Measurements from ENCODE around the gene GALNT17. TPM values are rescaled to one million over a fixed set of nuclear protein-coding genes. Genes with fewer than 3 reads are reported as not detected.

Gene GALNT17
- total RNA-seq = 1 to 10 TPM in 1 of 2 donors, under 1 TPM in 1; 0.35 to 2.4 TPM
- long read RNA-seq, partial matches to known transcripts = 1 of 1 reads
- long read RNA-seq, other reads (novel, unspliced or antisense) = 0 of 1 reads

DNA sequence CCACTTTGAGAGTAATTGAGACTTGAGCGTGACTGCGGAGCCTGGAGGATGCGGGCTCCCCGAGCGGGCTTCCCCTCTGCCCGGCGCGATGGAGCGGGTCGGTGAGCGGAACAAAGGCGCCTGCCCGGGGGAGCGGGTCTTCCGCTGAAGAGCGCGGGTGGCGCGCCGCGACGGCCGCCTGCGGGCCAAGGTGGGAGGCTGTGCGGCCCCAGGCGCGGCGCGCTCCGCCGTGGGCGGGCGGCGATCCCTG, at the start of gene GALNT17:
Gene GALNT17, plus strand, starts transcription at position 18 of the 250 bp plus-strand sequence.
- DNase-seq (no peak), ATAC-seq (no peak)
- intact Hi-C loops (cut with DNase I) = no loop called here

- DNase-seq = no peak
- intact Hi-C loops (cut with DNase I) = no loop called here
- no peak for ATAC-seq
Observed at GRCh38 chr7:71095266-71095860, 36.6 kb upstream of the GALNT17 start.

DNA sequence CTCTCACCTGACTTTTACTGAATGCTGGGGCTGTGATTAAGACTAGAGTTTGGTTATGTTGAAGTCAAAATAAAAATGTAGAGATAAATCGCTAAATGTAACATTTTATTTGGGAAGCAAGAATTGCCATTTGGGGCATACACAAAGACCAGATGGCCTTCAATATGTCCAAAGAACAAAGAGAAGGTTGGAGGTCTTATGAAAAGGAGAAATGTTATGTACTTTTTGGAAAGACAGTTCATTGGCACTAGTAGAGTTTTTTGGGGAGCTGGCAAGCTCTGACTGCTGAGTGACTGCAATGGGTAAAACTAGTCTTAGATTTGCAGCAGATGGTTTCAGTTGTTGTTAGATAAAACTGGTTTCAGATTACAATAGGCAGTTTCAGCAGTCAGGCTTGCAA, 35.6 kb upstream of the GALNT17 start:
- ATAC-seq (no peak), DNase-seq (no peak)
- intact Hi-C loops (cut with DNase I) = no loop called here

DNA sequence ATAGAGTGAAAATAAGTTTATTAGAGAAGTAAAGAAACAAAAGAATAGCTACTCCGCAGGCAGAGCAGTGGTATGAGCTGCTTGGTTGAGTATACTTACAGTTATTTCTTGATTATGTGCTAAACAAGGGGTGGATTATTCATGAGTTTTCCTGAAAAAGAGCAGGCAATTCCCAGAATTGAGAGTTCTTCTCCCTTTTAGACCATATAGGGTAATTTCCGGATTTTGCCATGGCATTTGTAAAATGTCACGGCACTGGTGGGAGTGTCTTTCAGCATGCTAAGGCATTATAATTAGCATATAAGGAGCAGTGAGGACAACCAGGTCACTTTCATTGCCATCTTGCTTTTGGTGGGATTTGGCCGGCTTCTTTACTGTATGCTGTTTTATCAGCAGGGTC, 25.7 kb upstream of the GALNT17 start:
- ATAC-seq (no peak), DNase-seq (no peak)
- intact Hi-C loops (cut with DNase I) = no loop called here

- intact Hi-C loops (cut with DNase I) = no loop called here
- DNase-seq = no peak
- ATAC-seq = no peak
Observed at GRCh38 chr7:71112436-71112835, 19.5 kb upstream of the GALNT17 start.

- intact Hi-C loops (cut with DNase I) = no loop called here
- ATAC-seq (no peak), DNase-seq (no peak)
Observed at GRCh38 chr7:71120096-71120495, 11.8 kb upstream of the GALNT17 start.

GRCh38 chr7:71129126-71129525, 2.8 kb upstream of the GALNT17 start:
- intact Hi-C loops (cut with DNase I) = no loop called here
- DNase-seq (no peak), ATAC-seq (no peak)

- DNase-seq (no peak), ATAC-seq (no peak)
- intact Hi-C loops (cut with DNase I) = no loop called here
Observed at GRCh38 chr7:71130031-71130679, 1.8 kb upstream of the GALNT17 start.

GRCh38 chr7:71131256-71132126, 453 bp upstream of the GALNT17 start:
- DNase-seq (peak; percentile 29), ATAC-seq (peak; percentile 48 to 68)
- intact Hi-C loops (cut with DNase I) = no loop called here

DNA sequence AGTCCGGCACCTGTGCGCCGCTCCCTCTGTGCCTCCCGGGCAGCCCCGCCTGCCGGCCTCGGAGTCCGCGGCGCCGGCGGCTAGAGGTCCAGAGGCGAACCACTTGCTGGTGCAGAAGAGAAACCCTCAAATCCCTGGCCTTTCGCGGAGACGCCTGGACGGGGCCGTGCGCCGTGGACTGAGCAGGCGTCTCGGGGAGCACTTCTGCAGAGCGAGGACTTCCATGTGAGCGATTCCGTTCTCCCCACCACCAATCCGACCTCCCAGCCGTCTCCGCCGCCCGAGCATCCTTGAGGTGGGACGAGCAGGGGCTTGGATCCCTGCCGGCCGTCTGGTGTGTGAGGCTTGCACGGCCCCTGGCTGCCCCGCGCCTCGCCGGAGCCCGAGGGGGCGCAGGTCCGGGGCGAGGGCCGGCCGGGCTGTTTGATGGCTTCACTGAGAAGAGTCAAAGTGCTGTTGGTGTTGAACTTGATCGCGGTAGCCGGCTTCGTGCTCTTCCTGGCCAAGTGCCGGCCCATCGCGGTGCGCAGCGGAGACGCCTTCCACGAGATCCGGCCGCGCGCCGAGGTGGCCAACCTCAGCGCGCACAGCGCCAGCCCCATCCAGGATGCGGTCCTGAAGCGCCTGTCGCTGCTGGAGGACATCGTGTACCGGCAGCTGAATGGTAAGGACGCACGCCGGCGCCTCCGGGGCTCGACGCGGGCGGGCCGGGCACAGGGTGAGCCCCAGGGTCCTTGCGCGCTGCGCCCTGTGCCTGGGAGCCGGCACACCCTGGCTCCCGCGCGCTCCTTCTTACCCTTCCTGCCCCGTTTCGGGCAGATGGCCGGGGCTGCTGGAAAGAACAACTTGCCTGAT, 660 bp downstream of the GALNT17 start:
- intact Hi-C loops (cut with DNase I) = no loop called here
- ATAC-seq (no peak), DNase-seq (no peak)

GRCh38 chr7:71133232-71133622, 1.3 kb downstream of the GALNT17 start:
- ATAC-seq (no peak), DNase-seq (no peak)
- intact Hi-C loops (cut with DNase I) = no loop called here

DNA sequence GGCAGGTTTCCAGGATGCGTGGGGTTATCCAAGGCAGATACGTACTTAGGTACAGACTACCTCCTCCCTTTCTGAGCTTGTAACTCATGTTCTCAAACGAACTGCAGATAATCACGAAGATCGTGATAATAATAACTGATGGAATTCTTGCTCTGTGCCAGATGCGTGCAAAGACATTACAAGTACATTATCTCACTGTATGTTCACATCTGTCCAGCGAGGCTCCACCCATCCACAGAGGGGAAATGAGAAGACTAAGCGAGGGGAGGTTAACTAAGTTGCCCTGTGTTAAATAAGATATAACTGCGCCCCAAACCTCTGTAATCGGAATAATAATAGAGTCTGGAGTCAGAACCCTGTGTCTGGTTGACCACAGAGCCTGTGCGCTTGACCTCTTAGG, 1.9 kb downstream of the GALNT17 start:
- intact Hi-C loops (cut with DNase I) = no loop called here
- DNase-seq = no peak
- ATAC-seq = no peak

- intact Hi-C loops (cut with DNase I) = no loop called here
- DNase-seq = no peak
- no peak for ATAC-seq
Observed at GRCh38 chr7:71135116-71135515, 3.2 kb downstream of the GALNT17 start.

GRCh38 chr7:71135663-71136062, 3.7 kb downstream of the GALNT17 start:
- ATAC-seq (no peak), DNase-seq (no peak)
- intact Hi-C loops (cut with DNase I) = no loop called here

- DNase-seq (no peak), ATAC-seq (no peak)
- intact Hi-C loops (cut with DNase I) = no loop called here
Observed at GRCh38 chr7:71137479-71137878, 5.5 kb downstream of the GALNT17 start.

DNA sequence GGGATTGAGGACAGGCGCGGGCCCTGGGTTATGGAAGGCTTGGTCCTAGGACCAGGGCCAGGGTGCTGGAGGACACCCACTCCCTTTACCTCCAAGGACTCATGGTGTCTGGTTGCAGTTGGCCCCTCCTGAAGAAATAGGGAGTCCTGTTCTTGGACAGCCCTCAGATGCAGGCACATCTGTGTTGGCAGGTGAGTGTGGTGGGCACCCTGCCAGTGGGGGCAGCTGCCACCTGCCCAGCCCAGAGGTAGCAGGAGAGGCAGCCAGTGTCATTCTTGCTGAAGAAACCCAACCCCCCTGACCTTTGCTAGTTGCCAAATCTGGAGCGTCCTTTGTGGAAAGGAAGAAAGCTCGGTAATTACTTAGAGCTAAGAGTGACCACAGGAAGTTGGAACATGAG, 8.3 kb downstream of the GALNT17 start:
- DNase-seq = no peak

GRCh38 chr7:71144963-71145362, 13.0 kb downstream of the GALNT17 start:
- intact Hi-C loops (cut with DNase I) = no loop called here
- DNase-seq = no peak
- ATAC-seq = no peak

More for the DNA sequence above, 8.3 kb downstream of the GALNT17 start:
- intact Hi-C loops (cut with DNase I) = no loop called here
- no peak for ATAC-seq

GRCh38 chr7:71145906-71146901, 14.3 kb downstream of the GALNT17 start:
- ATAC-seq (no peak), DNase-seq (no peak)
- intact Hi-C loops (cut with DNase I) = no loop called here

Data from left cardiac atrium (tissue), 4 donors.